Hepatocyte (in vitro differentiated cells): ENCODE data around the gene SPECC1L. TPM values are rescaled to one million over a fixed set of nuclear protein-coding genes. Genes with fewer than 3 reads are reported as not detected.

Experiments
- DNase-seq: peaks from one replicate; pipeline ENCODE4 v3.0.0-alpha.2; 2016; ENCODE audit warnings: low spot score
- H2AFZ ChIP-seq: fragments of 200-600 bp; sonication (generic); 2 replicates; pipeline ENCODE4 v1.6.0; 2016; ENCODE audit warnings: antibody characterized with exemption, mild to moderate bottlenecking
- H3K27ac ChIP-seq: fragments of 200-600 bp; sonication (generic); 2 replicates; pipeline ENCODE4 v1.5.1; 2016; ENCODE audit warnings: mild to moderate bottlenecking
- H3K27me3 ChIP-seq: fragments of 200-600 bp; sonication (generic); 2 replicates; pipeline ENCODE4 v1.6.1; 2016
- H3K36me3 ChIP-seq: fragments of 200-600 bp; sonication (generic); replicated peaks from 2 replicates; pipeline ENCODE4 v1.5.1; 2016; ENCODE audit warnings: low read depth; ENCODE audit not compliant: insufficient read depth
- H3K4me1 ChIP-seq: fragments of 200-600 bp; sonication (generic); 2 replicates; pipeline ENCODE4 v1.5.1; 2016; ENCODE audit warnings: mild to moderate bottlenecking, moderate library complexity; ENCODE audit not compliant: insufficient read depth
- H3K4me2 ChIP-seq: fragments of 200-600 bp; sonication (generic); 2 replicates; pipeline ENCODE4 v1.6.0; 2016
- H3K4me3 ChIP-seq: fragments of 200-600 bp; sonication (generic); 2 replicates; pipeline ENCODE4 v1.5.1; 2016; ENCODE audit warnings: mild to moderate bottlenecking
- H3K79me2 ChIP-seq: fragments of 200-600 bp; sonication (generic); 2 replicates; pipeline ENCODE4 v1.6.0; 2017; ENCODE audit warnings: mild to moderate bottlenecking
- H3K9me2 ChIP-seq: fragments of 200-600 bp; sonication (generic); replicated peaks from 2 replicates; pipeline ENCODE4 v1.6.0; 2017; ENCODE audit warnings: mild to moderate bottlenecking; ENCODE audit not compliant: insufficient read depth
- H3K9me3 ChIP-seq: fragments of 200-600 bp; sonication (generic); 2 replicates; pipeline ENCODE4 v1.5.1; 2016; ENCODE audit warnings: low read depth, mild to moderate bottlenecking
- H4K20me1 ChIP-seq: fragments of 200-600 bp; sonication (generic); 2 replicates; pipeline ENCODE4 v1.6.0; 2016; ENCODE audit warnings: mild to moderate bottlenecking; ENCODE audit not compliant: insufficient read depth, poor library complexity, severe bottlenecking
- CTCF ChIP-seq: fragments of 200-600 bp; sonication (generic); IDR thresholded peaks from 2 replicates; pipeline ENCODE4 v1.5.1; 2016; ENCODE audit warnings: antibody characterized with exemption, mild to moderate bottlenecking; ENCODE audit not compliant: poor library complexity
- EZH2 ChIP-seq: fragments of 200-600 bp; sonication (generic); IDR thresholded peaks from 2 replicates; pipeline ENCODE4 v1.6.1; 2016; ENCODE audit warnings: antibody characterized with exemption, mild to moderate bottlenecking, borderline replicate concordance
- EZH2phosphoT487 ChIP-seq: fragments of 200-600 bp; sonication (generic); IDR thresholded peaks from one replicate; pipeline ENCODE4 v1.6.1; 2018; ENCODE audit warnings: antibody characterized with exemption, mild to moderate bottlenecking, low read depth, moderate library complexity; ENCODE audit not compliant: unreplicated experiment, severe bottlenecking
- WGBS: methylation state at CpG from one replicate; pipeline ENCODE4 v1.1.6; 2016; ENCODE audit warnings: low lambda C conversion rate; ENCODE audit errors: missing lambda C conversion rate; 5-methylcytosine and 5-hydroxymethylcytosine counted together
- polyA plus RNA-seq: library from polyadenylated mRNA; unstranded; fragments of >200 nt; fragmentation: Nextera tagmentation; extraction: Ambion mirVana; gene quantifications from 2 replicates; pipeline ENCODE4 v1.2.1, GENCODE V29; 2016
- total RNA-seq: library from RNA; depleted of rRNA; stranded (reverse); fragments of >200 nt; gene quantifications from 2 replicates; pipeline ENCODE4 v1.2.3, GENCODE V29; 2014

SPECC1L gene
- total and polyA plus RNA-seq, 2 experiments from 2014 or later = 13.0 to 28.3 TPM

DNA sequence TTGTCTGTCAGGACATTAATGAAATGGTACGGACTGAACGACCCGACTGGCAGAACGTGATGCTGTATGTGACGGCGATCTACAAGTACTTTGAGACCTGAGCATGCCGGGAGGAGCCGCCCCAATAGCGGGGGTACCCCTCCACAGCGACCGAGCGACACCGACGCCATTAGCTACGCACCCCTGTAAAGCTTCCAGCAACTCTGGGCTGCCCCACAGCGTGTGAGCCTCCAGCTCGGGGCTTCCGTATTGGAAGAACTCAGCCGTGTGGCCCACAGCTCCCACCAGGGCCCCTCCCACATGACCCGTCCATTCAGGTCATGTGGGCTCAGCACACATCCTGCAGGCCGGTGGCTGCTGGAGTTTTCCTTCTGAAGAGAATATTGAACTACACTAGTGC lies 143.9 kb downstream of the SPECC1L start:
- no peaks in the 10 kb centered on the region for H3K27me3 ChIP-seq
- WGBS = 92% methylated on average over 21 of the region's 21 CpGs
- DNase-seq = no peak
- H3K4me1 ChIP-seq = no peaks in the 10 kb centered on the region
- H3K9me2 ChIP-seq = no peaks in the 10 kb centered on the region
- no peak overlapping the region for H3K4me2 ChIP-seq
- no peak overlapping the region for H3K27ac ChIP-seq
- TF ChIP-seq EZH2phosphoT487 (no peak), EZH2 (no peak), CTCF (no peak)
- peaks cover under 1% of the 10 kb centered on the region for H3K79me2 ChIP-seq
- H3K4me3 ChIP-seq = no peak overlapping the region
- H2AFZ ChIP-seq = no peak overlapping the region
- H4K20me1 ChIP-seq = no peaks in the 10 kb centered on the region
- no peaks in the 10 kb centered on the region for H3K36me3 ChIP-seq
- no peaks in the 10 kb centered on the region for H3K9me3 ChIP-seq

GRCh38 chr22:24414984-24415945 lies 144.6 kb downstream of the SPECC1L start:
- H3K36me3 ChIP-seq = no peaks in the 10 kb centered on the region
- no peaks in the 10 kb centered on the region for H4K20me1 ChIP-seq
- no peak overlapping the region for H3K4me3 ChIP-seq
- peak overlapping the region; percentile 31 for H3K27ac ChIP-seq
- H3K9me3 ChIP-seq = no peaks in the 10 kb centered on the region
- H3K9me2 ChIP-seq = no peaks in the 10 kb centered on the region
- no peak overlapping the region for H3K4me2 ChIP-seq
- no peak for DNase-seq
- H3K4me1 ChIP-seq = no peaks in the 10 kb centered on the region
- H3K27me3 ChIP-seq = no peaks in the 10 kb centered on the region
- TF ChIP-seq EZH2phosphoT487 (no peak), CTCF (no peak), EZH2 (no peak)
- WGBS = 90% methylated on average over 26 of the region's 26 CpGs
- H3K79me2 ChIP-seq = no peaks in the 10 kb centered on the region
- no peak overlapping the region for H2AFZ ChIP-seq

DNA sequence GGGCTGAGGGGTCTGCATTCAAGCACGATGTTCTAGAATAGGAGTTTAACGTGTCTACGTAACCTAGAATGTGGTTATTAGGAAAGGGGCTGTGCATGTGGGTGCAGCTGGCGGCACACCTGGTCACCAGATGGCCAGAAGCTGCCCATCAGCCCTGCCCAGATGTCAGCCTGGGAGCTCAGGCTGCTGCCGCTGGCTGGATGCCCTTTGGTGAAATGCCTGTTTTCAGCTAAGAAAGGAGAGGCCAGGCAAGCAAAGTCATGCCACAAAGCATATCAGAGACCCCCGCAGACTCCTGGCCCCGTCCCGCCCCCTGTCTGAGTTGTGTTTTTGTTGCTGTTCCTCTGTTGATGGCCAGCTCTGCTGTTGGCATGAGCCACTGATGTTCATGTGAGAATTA lies 145.5 kb downstream of the SPECC1L start:
- H3K9me3 ChIP-seq = no peaks in the 10 kb centered on the region
- TF ChIP-seq EZH2 (no peak), CTCF (no peak), EZH2phosphoT487 (no peak)
- DNase-seq = no peak
- 89% methylated on average over 8 of the region's 8 CpGs for WGBS
- H4K20me1 ChIP-seq = no peaks in the 10 kb centered on the region
- no peak overlapping the region for H3K27ac ChIP-seq
- no peaks in the 10 kb centered on the region for H3K27me3 ChIP-seq
- H3K4me3 ChIP-seq = no peak overlapping the region
- H2AFZ ChIP-seq = no peak overlapping the region
- H3K9me2 ChIP-seq = no peaks in the 10 kb centered on the region
- no peaks in the 10 kb centered on the region for H3K36me3 ChIP-seq
- H3K79me2 ChIP-seq = no peaks in the 10 kb centered on the region
- H3K4me2 ChIP-seq = no peak overlapping the region
- H3K4me1 ChIP-seq = no peaks in the 10 kb centered on the region
